ENCODE results near the gene IL1B.
A peak's percentile ranks its signal among the peaks of the same experiment; 100 is the strongest.

Gene IL1B

DNA sequence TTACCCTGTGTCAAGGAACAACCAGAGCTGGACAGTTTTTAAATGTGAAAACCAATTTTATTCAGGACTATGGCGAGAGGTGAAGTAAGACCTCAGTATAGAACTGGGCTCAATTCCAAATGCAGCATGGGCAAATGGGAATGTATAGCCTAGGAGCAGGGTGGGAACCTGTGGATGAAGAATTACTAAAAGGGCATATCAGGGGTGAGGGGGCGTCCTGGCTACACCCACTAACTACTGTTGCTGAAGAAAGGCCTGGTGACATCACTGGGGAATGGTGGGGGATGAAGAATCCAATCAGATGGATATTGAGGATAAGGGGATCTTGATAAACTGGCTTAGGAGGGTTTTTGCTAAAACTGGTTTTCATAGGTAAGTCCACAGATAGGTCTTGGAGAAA lies 47.1 kb upstream of the IL1B start:
- no peak overlapping the region for H3K4me3 ChIP-seq (ENCODE audit: low read depth, low read length)
- H3K14ac ChIP-seq (ENCODE audit: low read length) = no peak overlapping the region
- no peak overlapping the region for H3K23ac ChIP-seq (ENCODE audit: low read length)
- H3K27ac ChIP-seq (ENCODE audit: low read depth, low read length) = no peak overlapping the region
- no peak overlapping the region for H4K12ac ChIP-seq (ENCODE audit: low read depth, low read length)
- no peak overlapping the region for H2BK5ac ChIP-seq (ENCODE audit: low read depth, low read length, poor library complexity)
- no peak overlapping the region for H3K18ac ChIP-seq (ENCODE audit: low read length)
- H3K4me2 ChIP-seq (ENCODE audit: low read length) = no peak overlapping the region
- peaks cover 4% of the 10 kb centered on the region for H3K9me3 ChIP-seq (ENCODE audit: insufficient read depth, low read depth, low read length)
- H3K36me3 ChIP-seq (ENCODE audit: control insufficient read depth in 1 of 2, insufficient read depth in 2 of 2, low read length in 2 of 2) = no peaks in the 10 kb centered on the region
- no peak overlapping the region for H2AK5ac ChIP-seq (ENCODE audit: low read length)
- no peak overlapping the region for H2BK120ac ChIP-seq (ENCODE audit: insufficient read depth, low read length, poor library complexity)
- DNase-seq = no peak
- H4K91ac ChIP-seq (ENCODE audit: low read depth, low read length) = no peak overlapping the region
- H3K4me1 ChIP-seq (ENCODE audit: control insufficient read depth in 1 of 2, insufficient read depth in 2 of 2, low read length in 2 of 2) = no peaks in the 10 kb centered on the region
- H3K27me3 ChIP-seq (ENCODE audit: insufficient read depth, low read length) = no peaks in the 10 kb centered on the region
- no peak overlapping the region for H4K8ac ChIP-seq (ENCODE audit: low read depth, low read length)
- no CpG with 5 or more reads among the region's 2 CpGs for WGBS (ENCODE audit: extremely low coverage, insufficient coverage, insufficient read length)
- H3K79me2 ChIP-seq (ENCODE audit: control insufficient read depth, insufficient read depth, low read length, poor library complexity) = no peaks in the 10 kb centered on the region
- H2BK12ac ChIP-seq (ENCODE audit: low read length) = no peak overlapping the region
- no peak overlapping the region for H2AFZ ChIP-seq (ENCODE audit: insufficient read depth, low read length, poor library complexity)
- no peak overlapping the region for H3K4ac ChIP-seq (ENCODE audit: low read depth, low read length)
- H3K79me1 ChIP-seq (ENCODE audit: low read length) = no peaks in the 10 kb centered on the region
- no peak overlapping the region for H3K9ac ChIP-seq (ENCODE audit: low read length)

DNA sequence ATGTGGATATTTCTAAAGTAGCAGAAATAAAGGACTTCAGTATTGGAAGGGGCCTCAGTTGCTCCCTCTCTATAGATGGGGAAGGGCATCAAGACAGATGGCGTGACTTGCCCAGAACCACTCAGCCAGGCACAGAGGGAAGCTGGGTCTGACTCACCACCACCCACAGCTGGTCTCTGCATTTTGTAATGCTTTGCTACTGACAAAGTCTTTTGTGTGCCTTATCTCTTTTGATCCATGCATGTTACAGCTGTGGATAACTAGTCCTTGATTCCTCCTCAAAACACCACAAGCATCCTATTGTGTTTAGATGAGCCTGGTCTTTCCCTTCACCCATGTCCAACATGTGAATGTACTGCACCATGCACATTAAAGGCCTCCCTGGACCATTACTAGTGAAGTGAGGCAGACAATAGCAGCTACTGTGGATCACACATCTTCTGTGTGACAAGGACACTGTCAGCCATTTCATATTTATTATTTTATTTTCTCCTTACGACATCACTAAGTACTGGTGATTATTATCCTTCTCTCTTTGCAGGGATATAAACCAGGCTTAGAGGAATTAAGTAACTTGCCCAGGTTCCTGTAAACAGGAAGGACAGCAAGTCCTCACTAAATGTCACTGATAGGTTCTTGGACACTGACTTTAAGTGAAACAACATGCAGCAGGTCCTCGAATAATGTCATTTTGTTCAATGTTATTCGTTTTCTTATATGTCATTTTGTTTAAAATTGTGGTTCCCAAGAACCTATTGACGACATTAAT lies 44.8 kb upstream of the IL1B start:
- no peaks in the 10 kb centered on the region for H3K36me3 ChIP-seq (ENCODE audit: control insufficient read depth in 1 of 2, insufficient read depth in 2 of 2, low read length in 2 of 2)
- no peak overlapping the region for H3K4ac ChIP-seq (ENCODE audit: low read depth, low read length)
- H4K91ac ChIP-seq (ENCODE audit: low read depth, low read length) = no peak overlapping the region
- H3K18ac ChIP-seq (ENCODE audit: low read length) = no peak overlapping the region
- no peaks in the 10 kb centered on the region for H3K4me1 ChIP-seq (ENCODE audit: control insufficient read depth in 1 of 2, insufficient read depth in 2 of 2, low read length in 2 of 2)
- no peak overlapping the region for H3K23ac ChIP-seq (ENCODE audit: low read length)
- H2AFZ ChIP-seq (ENCODE audit: insufficient read depth, low read length, poor library complexity) = no peak overlapping the region
- no peak overlapping the region for H2BK12ac ChIP-seq (ENCODE audit: low read length)
- H3K27ac ChIP-seq (ENCODE audit: low read depth, low read length) = no peak overlapping the region
- H2BK5ac ChIP-seq (ENCODE audit: low read depth, low read length, poor library complexity) = no peak overlapping the region
- no peak overlapping the region for H4K8ac ChIP-seq (ENCODE audit: low read depth, low read length)
- no peak overlapping the region for H2AK5ac ChIP-seq (ENCODE audit: low read length)
- H2BK120ac ChIP-seq (ENCODE audit: insufficient read depth, low read length, poor library complexity) = no peak overlapping the region
- H3K9ac ChIP-seq (ENCODE audit: low read length) = no peak overlapping the region
- H3K27me3 ChIP-seq (ENCODE audit: insufficient read depth, low read length) = no peaks in the 10 kb centered on the region
- H3K79me2 ChIP-seq (ENCODE audit: control insufficient read depth, insufficient read depth, low read length, poor library complexity) = no peaks in the 10 kb centered on the region
- H3K9me3 ChIP-seq (ENCODE audit: insufficient read depth, low read depth, low read length) = peaks cover 4% of the 10 kb centered on the region
- DNase-seq = peak; percentile 68 to 71
- no peak overlapping the region for H3K4me3 ChIP-seq (ENCODE audit: low read depth, low read length)
- no peak overlapping the region for H3K4me2 ChIP-seq (ENCODE audit: low read length)
- H4K12ac ChIP-seq (ENCODE audit: low read depth, low read length) = no peak overlapping the region
- WGBS (ENCODE audit: extremely low coverage, insufficient coverage, insufficient read length) = no CpG with 5 or more reads among the region's 5 CpGs
- no peaks in the 10 kb centered on the region for H3K79me1 ChIP-seq (ENCODE audit: low read length)
- no peak overlapping the region for H3K14ac ChIP-seq (ENCODE audit: low read length)

DNA sequence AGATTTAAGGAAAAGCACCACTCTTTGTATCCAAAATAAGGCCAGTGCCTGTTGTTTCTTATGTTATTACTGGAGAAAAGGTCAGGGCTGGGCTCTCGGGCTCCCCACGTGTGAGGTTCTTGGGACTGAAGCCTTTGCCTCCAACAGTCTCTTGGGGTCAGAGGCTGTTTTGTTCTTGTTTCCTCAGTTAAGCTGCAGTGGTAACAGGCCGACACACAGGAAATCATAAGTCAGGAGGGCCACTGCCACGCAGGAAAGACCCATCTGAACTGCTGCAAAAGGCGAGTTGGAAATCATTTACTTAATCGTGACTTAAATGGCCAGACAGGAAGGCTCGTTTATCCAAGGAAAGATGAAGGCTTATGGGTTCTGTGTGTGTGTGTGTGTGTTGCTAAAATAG lies 44.1 kb upstream of the IL1B start:
- no peak overlapping the region for H2BK120ac ChIP-seq (ENCODE audit: insufficient read depth, low read length, poor library complexity)
- no peak overlapping the region for H2BK5ac ChIP-seq (ENCODE audit: low read depth, low read length, poor library complexity)
- no peaks in the 10 kb centered on the region for H3K36me3 ChIP-seq (ENCODE audit: control insufficient read depth in 1 of 2, insufficient read depth in 2 of 2, low read length in 2 of 2)
- H2AK5ac ChIP-seq (ENCODE audit: low read length) = no peak overlapping the region
- H3K27ac ChIP-seq (ENCODE audit: low read depth, low read length) = no peak overlapping the region
- no peak overlapping the region for H3K23ac ChIP-seq (ENCODE audit: low read length)
- H3K27me3 ChIP-seq (ENCODE audit: insufficient read depth, low read length) = no peaks in the 10 kb centered on the region
- H3K79me1 ChIP-seq (ENCODE audit: low read length) = no peaks in the 10 kb centered on the region
- no peak for DNase-seq
- H4K91ac ChIP-seq (ENCODE audit: low read depth, low read length) = no peak overlapping the region
- no peak overlapping the region for H2BK12ac ChIP-seq (ENCODE audit: low read length)
- no peak overlapping the region for H4K8ac ChIP-seq (ENCODE audit: low read depth, low read length)
- WGBS (ENCODE audit: extremely low coverage, insufficient coverage, insufficient read length) = no CpG with 5 or more reads among the region's 7 CpGs
- peaks cover 4% of the 10 kb centered on the region for H3K9me3 ChIP-seq (ENCODE audit: insufficient read depth, low read depth, low read length)
- H3K79me2 ChIP-seq (ENCODE audit: control insufficient read depth, insufficient read depth, low read length, poor library complexity) = no peaks in the 10 kb centered on the region
- H3K4ac ChIP-seq (ENCODE audit: low read depth, low read length) = no peak overlapping the region
- H3K4me2 ChIP-seq (ENCODE audit: low read length) = no peak overlapping the region
- H2AFZ ChIP-seq (ENCODE audit: insufficient read depth, low read length, poor library complexity) = no peak overlapping the region
- H3K4me1 ChIP-seq (ENCODE audit: control insufficient read depth in 1 of 2, insufficient read depth in 2 of 2, low read length in 2 of 2) = no peaks in the 10 kb centered on the region
- no peak overlapping the region for H3K14ac ChIP-seq (ENCODE audit: low read length)
- H4K12ac ChIP-seq (ENCODE audit: low read depth, low read length) = no peak overlapping the region
- H3K9ac ChIP-seq (ENCODE audit: low read length) = no peak overlapping the region
- no peak overlapping the region for H3K4me3 ChIP-seq (ENCODE audit: low read depth, low read length)
- H3K18ac ChIP-seq (ENCODE audit: low read length) = no peak overlapping the region

DNA sequence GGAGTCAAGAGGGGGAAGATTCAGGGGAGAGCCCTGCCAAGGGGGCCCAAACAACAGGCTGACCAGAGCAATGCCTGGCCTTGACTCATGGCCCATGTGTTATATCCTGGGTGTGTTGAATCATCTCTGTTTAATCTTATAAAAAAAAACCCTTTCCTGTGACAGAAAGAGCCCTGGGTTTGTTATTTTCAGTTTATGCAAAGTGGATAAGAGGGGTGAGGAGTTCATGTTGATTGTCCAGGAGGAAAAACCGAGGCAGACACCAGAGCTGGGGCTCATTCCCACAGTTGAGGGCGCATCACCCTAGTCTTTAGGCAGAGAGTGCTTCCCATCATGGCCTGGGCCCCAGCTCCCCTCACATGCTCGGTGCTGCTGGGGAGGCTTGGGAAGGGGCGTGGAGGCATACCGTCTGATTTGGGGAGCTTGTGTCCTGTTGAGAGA lies 43.5 kb upstream of the IL1B start:
- Histone ChIP-seq H3K4me3 (ENCODE audit: low read depth, low read length) (no peak overlapping the region), H3K79me1 (ENCODE audit: low read length) (no peaks in the 10 kb centered on the region), H3K23ac (ENCODE audit: low read length) (no peak overlapping the region), H3K9me3 (ENCODE audit: insufficient read depth, low read depth, low read length) (peaks cover 4% of the 10 kb centered on the region), H4K91ac (ENCODE audit: low read depth, low read length) (no peak overlapping the region), H2BK12ac (ENCODE audit: low read length) (no peak overlapping the region), H2BK120ac (ENCODE audit: insufficient read depth, low read length, poor library complexity) (no peak overlapping the region), H3K18ac (ENCODE audit: low read length) (no peak overlapping the region), H4K8ac (ENCODE audit: low read depth, low read length) (no peak overlapping the region), H2AK5ac (ENCODE audit: low read length) (no peak overlapping the region), H3K79me2 (ENCODE audit: control insufficient read depth, insufficient read depth, low read length, poor library complexity) (no peaks in the 10 kb centered on the region), H3K4me1 (ENCODE audit: control insufficient read depth in 1 of 2, insufficient read depth in 2 of 2, low read length in 2 of 2) (no peaks in the 10 kb centered on the region), H3K9ac (ENCODE audit: low read length) (no peak overlapping the region), H2AFZ (ENCODE audit: insufficient read depth, low read length, poor library complexity) (no peak overlapping the region), H4K12ac (ENCODE audit: low read depth, low read length) (no peak overlapping the region), H3K27ac (ENCODE audit: low read depth, low read length) (no peak overlapping the region), H3K36me3 (ENCODE audit: control insufficient read depth in 1 of 2, insufficient read depth in 2 of 2, low read length in 2 of 2) (no peaks in the 10 kb centered on the region), H3K4me2 (ENCODE audit: low read length) (no peak overlapping the region), H3K27me3 (ENCODE audit: insufficient read depth, low read length) (no peaks in the 10 kb centered on the region), H2BK5ac (ENCODE audit: low read depth, low read length, poor library complexity) (no peak overlapping the region), H3K4ac (ENCODE audit: low read depth, low read length) (no peak overlapping the region), H3K14ac (ENCODE audit: low read length) (no peak overlapping the region)
- no CpG with 5 or more reads among the region's 5 CpGs for WGBS (ENCODE audit: extremely low coverage, insufficient coverage, insufficient read length)
- DNase-seq = no peak

Measured in trophoblast cell (in vitro differentiated cells and primary cell).